ENCODE results near the gene TUBB4B.

TUBB4B gene

DNA sequence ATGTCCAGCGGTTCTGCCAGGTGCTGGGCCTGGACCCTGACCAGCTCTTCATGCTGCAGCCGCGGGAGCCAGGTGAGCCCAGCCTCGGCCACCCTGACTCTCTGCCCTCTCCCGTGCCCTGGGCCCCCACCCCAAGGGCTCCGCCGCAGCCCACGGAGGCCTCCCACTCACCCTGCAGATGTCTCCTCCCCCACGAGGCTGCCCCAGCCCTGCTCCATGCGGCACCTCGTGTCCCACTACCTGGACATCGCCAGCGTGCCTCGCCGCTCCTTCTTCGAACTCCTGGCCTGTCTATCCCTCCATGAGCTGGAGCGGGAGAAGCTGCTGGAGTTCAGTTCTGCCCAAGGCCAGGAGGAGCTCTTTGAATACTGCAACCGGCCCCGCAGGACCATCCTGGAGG, 26.5 kb upstream of the TUBB4B start:
- Histone ChIP-seq H3K9ac (ENCODE audit: low read length) (no peak overlapping the region), H2BK5ac (ENCODE audit: low read length) (no peak overlapping the region), H4K5ac (ENCODE audit: low read length) (no peak overlapping the region), H4K8ac (ENCODE audit: low read depth, low read length) (no peak overlapping the region), H2BK120ac (ENCODE audit: low read depth, low read length) (no peak overlapping the region), H3K36me3 (ENCODE audit: control insufficient read depth, insufficient read depth, low read length) (peaks cover 1% of the 10 kb centered on the region), H3K18ac (ENCODE audit: low read length) (no peak overlapping the region), H2AK5ac (ENCODE audit: low read length) (no peak overlapping the region), H3K27ac (ENCODE audit: low read depth, low read length) (no peak overlapping the region), H3K4me3 (ENCODE audit: low read length) (no peak overlapping the region), H3K4me2 (ENCODE audit: low read length) (no peak overlapping the region), H3K4ac (ENCODE audit: low read depth, low read length) (no peak overlapping the region), H3K79me1 (ENCODE audit: low read length) (no peaks in the 10 kb centered on the region), H3K23ac (ENCODE audit: low read length) (no peak overlapping the region), H3K79me2 (ENCODE audit: control insufficient read depth, insufficient read depth, low read length) (no peaks in the 10 kb centered on the region), H3K4me1 (ENCODE audit: control insufficient read depth, low read depth, low read length) (peaks cover 5% of the 10 kb centered on the region), H3K27me3 (ENCODE audit: insufficient read depth, low read length, poor library complexity) (no peaks in the 10 kb centered on the region), H2BK15ac (replicated peaks; ENCODE audit: low read depth) (no peak overlapping the region), H3K56ac (ENCODE audit: low read length) (no peak overlapping the region)
- no peak for DNase-seq
- no CpG with 5 or more reads among the region's 19 CpGs for WGBS (ENCODE audit: extremely low coverage, insufficient coverage, low lambda C conversion rate)

DNA sequence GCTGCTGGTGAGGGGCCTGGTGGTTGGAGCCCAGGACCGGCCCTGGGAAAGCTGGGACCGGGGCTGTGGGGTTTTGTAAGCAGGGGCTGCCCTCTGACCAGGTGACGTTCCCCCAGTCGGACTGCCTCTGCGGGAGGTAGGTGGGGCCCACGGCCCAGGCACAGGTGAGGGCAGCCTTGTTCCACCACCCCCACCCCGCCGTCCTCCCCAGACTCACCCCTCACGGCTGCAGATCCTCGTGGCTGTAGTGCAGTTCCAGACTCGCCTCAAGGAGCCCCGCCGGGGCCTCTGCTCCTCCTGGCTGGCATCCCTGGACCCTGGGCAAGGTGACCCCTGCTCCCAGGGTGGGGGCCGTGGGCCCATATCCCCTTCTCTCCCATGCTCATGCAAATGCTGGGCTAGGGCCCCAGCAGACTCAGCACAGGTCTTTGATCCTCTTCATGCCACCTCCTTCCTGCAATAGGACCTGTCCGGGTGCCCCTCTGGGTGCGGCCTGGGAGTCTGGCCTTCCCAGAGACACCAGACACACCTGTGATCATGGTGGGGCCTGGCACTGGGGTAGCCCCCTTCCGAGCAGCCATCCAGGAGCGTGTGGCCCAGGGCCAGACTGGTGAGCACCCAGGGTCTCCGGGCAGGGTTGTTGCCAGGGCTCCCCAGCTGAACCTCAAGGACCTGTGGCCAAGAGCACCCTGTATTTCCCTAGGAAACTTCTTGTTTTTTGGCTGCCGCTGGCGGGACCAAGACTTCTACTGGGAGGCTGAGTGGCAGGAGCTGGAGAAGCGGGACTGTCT, 25.7 kb upstream of the TUBB4B start:
- no peak overlapping the region for H3K23ac ChIP-seq (ENCODE audit: low read length)
- no peak overlapping the region for H3K27ac ChIP-seq (ENCODE audit: low read depth, low read length)
- H4K8ac ChIP-seq (ENCODE audit: low read depth, low read length): no peak overlapping the region
- no peak overlapping the region for H4K5ac ChIP-seq (ENCODE audit: low read length)
- peaks cover 1% of the 10 kb centered on the region for H3K36me3 ChIP-seq (ENCODE audit: control insufficient read depth, insufficient read depth, low read length)
- no peak overlapping the region for H3K18ac ChIP-seq (ENCODE audit: low read length)
- H2BK5ac ChIP-seq (ENCODE audit: low read length): no peak overlapping the region
- H3K4ac ChIP-seq (ENCODE audit: low read depth, low read length): no peak overlapping the region
- H3K4me3 ChIP-seq (ENCODE audit: low read length): no peak overlapping the region
- no peak overlapping the region for H2BK120ac ChIP-seq (ENCODE audit: low read depth, low read length)
- peaks cover 5% of the 10 kb centered on the region for H3K4me1 ChIP-seq (ENCODE audit: control insufficient read depth, low read depth, low read length)
- no peaks in the 10 kb centered on the region for H3K27me3 ChIP-seq (ENCODE audit: insufficient read depth, low read length, poor library complexity)
- WGBS (ENCODE audit: extremely low coverage, insufficient coverage, low lambda C conversion rate): no CpG with 5 or more reads among the region's 22 CpGs
- H2BK15ac ChIP-seq (replicated peaks; ENCODE audit: low read depth): no peak overlapping the region
- DNase-seq: no peak
- no peak overlapping the region for H3K9ac ChIP-seq (ENCODE audit: low read length)
- H3K79me1 ChIP-seq (ENCODE audit: low read length): no peaks in the 10 kb centered on the region
- H2AK5ac ChIP-seq (ENCODE audit: low read length): no peak overlapping the region
- H3K4me2 ChIP-seq (ENCODE audit: low read length): no peak overlapping the region
- no peak overlapping the region for H3K56ac ChIP-seq (ENCODE audit: low read length)
- H3K79me2 ChIP-seq (ENCODE audit: control insufficient read depth, insufficient read depth, low read length): no peaks in the 10 kb centered on the region

DNA sequence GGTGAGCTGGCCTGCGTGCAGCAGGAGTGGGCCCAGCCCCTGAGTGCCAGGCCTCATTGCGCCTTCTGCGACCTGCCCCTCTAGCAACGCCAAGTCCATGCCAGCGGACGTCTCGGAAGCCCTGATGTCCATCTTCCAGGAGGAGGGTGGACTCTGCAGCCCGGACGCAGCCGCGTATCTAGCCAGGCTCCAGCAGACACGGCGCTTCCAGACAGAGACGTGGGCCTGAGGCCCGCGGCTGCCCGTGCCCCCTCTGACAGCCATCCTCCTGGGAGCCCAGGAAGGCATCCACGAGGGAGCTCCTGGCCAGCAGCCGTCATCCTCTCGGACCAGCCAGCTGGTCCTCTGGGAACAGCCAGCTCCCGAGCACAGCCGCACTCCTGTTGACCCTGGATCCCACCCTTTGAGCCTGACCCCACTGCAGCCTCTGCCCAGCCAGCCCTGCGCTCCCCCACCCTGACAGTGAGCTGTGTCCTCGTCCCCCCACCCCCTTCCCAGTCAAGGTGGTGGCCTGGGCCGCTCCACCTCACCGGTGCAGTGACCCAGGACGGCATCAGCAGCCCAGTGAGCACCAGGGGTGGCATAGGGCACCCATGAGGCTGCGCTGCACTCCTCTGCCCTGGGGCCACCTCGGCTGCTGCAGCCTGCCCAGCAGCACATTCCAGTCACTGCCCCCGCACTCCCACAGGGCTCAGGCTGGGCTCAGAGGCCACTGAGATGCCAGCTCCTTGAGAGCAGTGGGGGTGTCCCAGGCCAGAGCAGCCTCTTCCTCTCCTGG, 24.7 kb upstream of the TUBB4B start:
- Histone ChIP-seq H3K18ac (ENCODE audit: low read length) (no peak overlapping the region), H3K56ac (ENCODE audit: low read length) (no peak overlapping the region), H3K27ac (ENCODE audit: low read depth, low read length) (no peak overlapping the region), H3K36me3 (ENCODE audit: control insufficient read depth, insufficient read depth, low read length) (peaks cover 1% of the 10 kb centered on the region), H2AK5ac (ENCODE audit: low read length) (no peak overlapping the region), H3K4ac (ENCODE audit: low read depth, low read length) (no peak overlapping the region), H3K4me3 (ENCODE audit: low read length) (no peak overlapping the region), H3K79me1 (ENCODE audit: low read length) (no peaks in the 10 kb centered on the region), H3K4me2 (ENCODE audit: low read length) (no peak overlapping the region), H3K4me1 (ENCODE audit: control insufficient read depth, low read depth, low read length) (peaks cover 5% of the 10 kb centered on the region), H3K27me3 (ENCODE audit: insufficient read depth, low read length, poor library complexity) (no peaks in the 10 kb centered on the region), H2BK5ac (ENCODE audit: low read length) (no peak overlapping the region), H2BK15ac (replicated peaks; ENCODE audit: low read depth) (no peak overlapping the region), H4K8ac (ENCODE audit: low read depth, low read length) (no peak overlapping the region), H3K79me2 (ENCODE audit: control insufficient read depth, insufficient read depth, low read length) (no peaks in the 10 kb centered on the region), H3K9ac (ENCODE audit: low read length) (no peak overlapping the region), H2BK120ac (ENCODE audit: low read depth, low read length) (no peak overlapping the region), H3K23ac (ENCODE audit: low read length) (no peak overlapping the region), H4K5ac (ENCODE audit: low read length) (no peak overlapping the region)
- no CpG with 5 or more reads among the region's 30 CpGs for WGBS (ENCODE audit: extremely low coverage, insufficient coverage, low lambda C conversion rate)
- DNase-seq: no peak

DNA sequence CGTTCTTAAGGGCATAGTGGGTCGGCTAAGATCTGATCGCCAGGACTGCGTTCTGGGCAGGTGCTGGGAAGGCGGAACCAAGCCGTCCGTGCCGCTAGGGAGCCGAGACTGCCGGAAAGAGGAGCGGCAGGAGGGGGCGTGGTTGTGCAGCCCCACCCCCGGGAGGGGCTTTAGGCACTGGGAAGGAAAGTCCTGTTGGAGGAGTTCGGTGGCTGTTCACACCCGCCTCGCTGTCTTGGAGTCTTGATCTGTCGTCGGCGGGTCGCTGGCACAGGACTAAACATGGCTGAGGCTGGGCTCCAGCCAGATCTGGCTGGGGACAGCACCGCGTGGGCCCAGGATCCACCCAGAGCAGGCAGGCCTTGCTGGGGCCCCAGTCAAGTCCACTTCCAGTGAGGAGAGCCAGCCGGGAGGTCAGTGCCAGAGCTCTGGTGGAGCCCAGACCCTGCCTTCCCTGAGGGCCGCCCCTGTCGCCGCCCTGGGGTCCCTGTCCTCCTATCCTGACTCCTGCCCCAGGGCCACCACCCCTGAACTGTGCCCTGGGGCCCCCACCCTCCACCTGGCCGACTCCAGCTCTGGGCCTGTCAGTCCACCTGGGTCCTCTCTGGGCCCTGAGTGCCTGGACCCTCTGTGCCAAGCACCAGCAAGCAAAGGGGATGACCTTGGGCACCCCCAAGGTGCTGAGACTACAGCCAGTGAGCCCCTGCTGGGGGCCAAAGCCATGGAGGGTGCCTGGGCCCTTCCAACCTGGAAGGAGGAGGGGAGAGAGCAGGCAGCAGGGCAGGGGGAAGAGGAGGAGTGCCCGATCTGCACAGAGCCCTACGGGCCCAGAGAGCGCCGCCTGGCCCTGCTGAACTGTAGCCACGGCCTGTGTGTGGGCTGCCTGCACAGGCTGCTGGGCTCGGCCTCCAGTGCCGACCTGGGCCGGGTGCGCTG, 23.5 kb upstream of the TUBB4B start:
- no peak overlapping the region for H3K18ac ChIP-seq (ENCODE audit: low read length)
- H3K4me3 ChIP-seq (ENCODE audit: low read length): no peak overlapping the region
- no CpG with 5 or more reads among the region's 36 CpGs for WGBS (ENCODE audit: extremely low coverage, insufficient coverage, low lambda C conversion rate)
- no peak overlapping the region for H2BK15ac ChIP-seq (replicated peaks; ENCODE audit: low read depth)
- DNase-seq: peak; percentile 76
- no peak overlapping the region for H2AK5ac ChIP-seq (ENCODE audit: low read length)
- no peak overlapping the region for H4K8ac ChIP-seq (ENCODE audit: low read depth, low read length)
- peak overlapping the region; percentile 42 for H3K9ac ChIP-seq (ENCODE audit: low read length)
- H3K27ac ChIP-seq (ENCODE audit: low read depth, low read length): no peak overlapping the region
- peaks cover 5% of the 10 kb centered on the region for H3K4me1 ChIP-seq (ENCODE audit: control insufficient read depth, low read depth, low read length)
- peaks cover 1% of the 10 kb centered on the region for H3K36me3 ChIP-seq (ENCODE audit: control insufficient read depth, insufficient read depth, low read length)
- H3K4me2 ChIP-seq (ENCODE audit: low read length): no peak overlapping the region
- H3K56ac ChIP-seq (ENCODE audit: low read length): peak overlapping the region; percentile 60
- H3K27me3 ChIP-seq (ENCODE audit: insufficient read depth, low read length, poor library complexity): peaks cover 2% of the 10 kb centered on the region
- H3K4ac ChIP-seq (ENCODE audit: low read depth, low read length): no peak overlapping the region
- no peak overlapping the region for H4K5ac ChIP-seq (ENCODE audit: low read length)
- H3K23ac ChIP-seq (ENCODE audit: low read length): no peak overlapping the region
- H3K79me2 ChIP-seq (ENCODE audit: control insufficient read depth, insufficient read depth, low read length): no peaks in the 10 kb centered on the region
- H2BK120ac ChIP-seq (ENCODE audit: low read depth, low read length): no peak overlapping the region
- H2BK5ac ChIP-seq (ENCODE audit: low read length): no peak overlapping the region
- no peaks in the 10 kb centered on the region for H3K79me1 ChIP-seq (ENCODE audit: low read length)

DNA sequence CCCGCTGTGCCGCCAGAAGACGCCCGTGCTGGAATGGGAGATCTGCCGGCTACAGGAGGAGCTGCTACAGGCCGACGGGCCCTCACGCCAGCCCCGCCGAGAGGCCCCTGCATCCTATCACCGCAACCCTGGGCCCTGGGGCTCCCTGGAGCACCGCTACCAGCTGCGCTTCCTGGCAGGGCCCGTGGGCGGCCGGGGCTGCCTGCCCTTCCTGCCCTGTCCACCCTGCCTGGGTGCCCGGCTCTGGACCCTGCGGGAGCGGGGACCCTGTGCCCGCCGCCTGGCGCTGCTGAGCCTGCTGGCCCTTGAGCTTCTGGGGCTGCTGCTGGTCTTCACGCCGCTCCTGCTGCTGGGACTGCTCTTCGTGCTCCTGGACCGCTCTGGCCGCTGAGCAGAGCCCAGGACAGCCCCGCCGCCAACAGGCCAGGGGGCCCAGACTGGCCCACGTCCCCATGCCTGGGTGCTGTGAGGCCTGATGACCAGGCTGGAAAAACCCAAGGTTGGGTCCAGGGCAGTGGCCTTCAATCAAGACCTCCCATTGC, 22.8 kb upstream of the TUBB4B start:
- peaks cover 2% of the 10 kb centered on the region for H3K27me3 ChIP-seq (ENCODE audit: insufficient read depth, low read length, poor library complexity)
- H3K4me1 ChIP-seq (ENCODE audit: control insufficient read depth, low read depth, low read length): peaks cover 5% of the 10 kb centered on the region
- H2BK15ac ChIP-seq (replicated peaks; ENCODE audit: low read depth): no peak overlapping the region
- H4K8ac ChIP-seq (ENCODE audit: low read depth, low read length): no peak overlapping the region
- DNase-seq: no peak
- H4K5ac ChIP-seq (ENCODE audit: low read length): no peak overlapping the region
- no peak overlapping the region for H3K18ac ChIP-seq (ENCODE audit: low read length)
- peak overlapping the region; percentile 29 for H3K9ac ChIP-seq (ENCODE audit: low read length)
- no peak overlapping the region for H3K23ac ChIP-seq (ENCODE audit: low read length)
- WGBS (ENCODE audit: extremely low coverage, insufficient coverage, low lambda C conversion rate): no CpG with 5 or more reads among the region's 30 CpGs
- H3K79me2 ChIP-seq (ENCODE audit: control insufficient read depth, insufficient read depth, low read length): no peaks in the 10 kb centered on the region
- H3K79me1 ChIP-seq (ENCODE audit: low read length): no peaks in the 10 kb centered on the region
- no peak overlapping the region for H2BK120ac ChIP-seq (ENCODE audit: low read depth, low read length)
- peak overlapping the region; percentile 64 for H3K56ac ChIP-seq (ENCODE audit: low read length)
- H2AK5ac ChIP-seq (ENCODE audit: low read length): no peak overlapping the region
- H3K4me2 ChIP-seq (ENCODE audit: low read length): no peak overlapping the region
- no peak overlapping the region for H3K27ac ChIP-seq (ENCODE audit: low read depth, low read length)
- peaks cover 1% of the 10 kb centered on the region for H3K36me3 ChIP-seq (ENCODE audit: control insufficient read depth, insufficient read depth, low read length)
- H3K4ac ChIP-seq (ENCODE audit: low read depth, low read length): no peak overlapping the region
- no peak overlapping the region for H3K4me3 ChIP-seq (ENCODE audit: low read length)
- peak overlapping the region; percentile 50 for H2BK5ac ChIP-seq (ENCODE audit: low read length)

Data from mesendoderm (in vitro differentiated cells).